Testis (tissue), 2 donors: ENCODE results near the gene SPATA7.

ENCODE experiments used
- POLR2A ChIP-seq: fragments of 450-650 bp; IDR thresholded peaks from one replicate; pipeline ENCODE4 v1.6.1; 2017; ENCODE audit warnings: antibody characterized with exemption, mild to moderate bottlenecking, moderate library complexity
- TF ChIP-seq, protein P1 (sequence below), 3 experiments: fragments of 450-650 bp in 2 of 3; fragments of 200-600 bp in 1 of 3; sonication (generic) in 1 of 3; IDR thresholded peaks; one replicate each; pipeline ENCODE4 v1.5.1; 2016 to 2019; ENCODE audit warnings: antibody characterized with exemption in 3 of 3, mild to moderate bottlenecking in 2 of 3, moderate library complexity in 1 of 3

DNA sequence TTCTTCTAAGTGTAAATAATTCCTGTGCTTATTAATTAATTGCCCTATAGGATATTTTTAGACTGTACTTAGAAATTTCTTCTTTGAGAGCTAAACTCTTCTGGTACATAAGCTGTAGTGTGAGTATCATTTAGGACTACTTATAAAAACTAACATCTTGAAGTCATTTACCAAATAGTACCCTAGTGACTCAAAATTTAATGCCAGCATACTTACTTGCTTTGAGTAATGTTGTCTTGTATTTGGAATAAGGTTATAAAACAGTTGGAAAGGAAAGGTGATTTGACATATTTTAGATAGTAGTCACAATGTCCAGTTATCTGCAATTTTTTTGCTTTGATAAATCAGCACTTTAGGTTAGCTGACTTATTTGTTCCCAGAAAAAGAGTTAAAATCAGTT is 39.1 kb downstream of the SPATA7 start:
- TF ChIP-seq, protein P1, sequence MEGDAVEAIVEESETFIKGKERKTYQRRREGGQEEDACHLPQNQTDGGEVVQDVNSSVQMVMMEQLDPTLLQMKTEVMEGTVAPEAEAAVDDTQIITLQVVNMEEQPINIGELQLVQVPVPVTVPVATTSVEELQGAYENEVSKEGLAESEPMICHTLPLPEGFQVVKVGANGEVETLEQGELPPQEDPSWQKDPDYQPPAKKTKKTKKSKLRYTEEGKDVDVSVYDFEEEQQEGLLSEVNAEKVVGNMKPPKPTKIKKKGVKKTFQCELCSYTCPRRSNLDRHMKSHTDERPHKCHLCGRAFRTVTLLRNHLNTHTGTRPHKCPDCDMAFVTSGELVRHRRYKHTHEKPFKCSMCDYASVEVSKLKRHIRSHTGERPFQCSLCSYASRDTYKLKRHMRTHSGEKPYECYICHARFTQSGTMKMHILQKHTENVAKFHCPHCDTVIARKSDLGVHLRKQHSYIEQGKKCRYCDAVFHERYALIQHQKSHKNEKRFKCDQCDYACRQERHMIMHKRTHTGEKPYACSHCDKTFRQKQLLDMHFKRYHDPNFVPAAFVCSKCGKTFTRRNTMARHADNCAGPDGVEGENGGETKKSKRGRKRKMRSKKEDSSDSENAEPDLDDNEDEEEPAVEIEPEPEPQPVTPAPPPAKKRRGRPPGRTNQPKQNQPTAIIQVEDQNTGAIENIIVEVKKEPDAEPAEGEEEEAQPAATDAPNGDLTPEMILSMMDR (IDR thresholded peaks at IDR 0.05), result no peak
- no peak for TF ChIP-seq POLR2A
